PC-9 (cell line): ENCODE data around the gene NAA38.

ENCODE experiments used
- CTCF ChIP-seq: fragments of 200-600 bp; sonication (generic); conservative IDR thresholded peaks from 2 replicates; pipeline ENCODE4 v1.6.1; 2017; ENCODE audit warnings: mixed run types, antibody characterized with exemption, mild to moderate bottlenecking, moderate library complexity
- EZH2 ChIP-seq: fragments of 200-600 bp; sonication (generic); IDR thresholded peaks from 2 replicates; pipeline ENCODE4 v1.8.0; 2017; ENCODE audit warnings: antibody characterized with exemption, low read depth

GRCh38 chr17:7840875-7841274 is 16.5 kb downstream of the NAA38 start:
- TF ChIP-seq CTCF: no peak
- TF ChIP-seq EZH2: no peak
